Neural cell (in vitro differentiated cells): ENCODE results near the gene DSCAML1. TPM values are rescaled to one million over a fixed set of nuclear protein-coding genes. Genes with fewer than 3 reads are reported as not detected.

Experiments used
- H2AFZ ChIP-seq: fragments of 200-600, 300-800 bp; sonication (generic), shearing (Covaris generic); 2 replicates; pipeline ENCODE4 v1.6.0; 2014; ENCODE audit warnings: low read depth, mild to moderate bottlenecking, antibody characterized with exemption, low read length, moderate library complexity
- H3F3A ChIP-seq: fragments of 200-600 bp; shearing (Covaris generic); 2 replicates; pipeline ENCODE4 v1.6.1; 2016; ENCODE audit warnings: mild to moderate bottlenecking, moderate library complexity, mixed read lengths, antibody characterized with exemption, low read length; ENCODE audit not compliant: insufficient read depth, poor library complexity, severe bottlenecking
- H3K27ac ChIP-seq: fragments of 200-600, 300-800 bp; sonication (generic), shearing (Covaris generic); 2 replicates; pipeline ENCODE4 v1.5.1; 2014; ENCODE audit warnings: mild to moderate bottlenecking, low read length, moderate library complexity
- H3K27me3 ChIP-seq: fragments of 300-800, 200-600 bp; sonication (generic), shearing (Covaris generic); 2 replicates; pipeline ENCODE4 v1.6.0; 2014; ENCODE audit warnings: mild to moderate bottlenecking, low read depth, low read length, moderate library complexity; ENCODE audit not compliant: insufficient read depth
- H3K36me3 ChIP-seq: fragments of 300-800, 200-600 bp; sonication (generic), shearing (Covaris generic); 2 replicates; pipeline ENCODE4 v1.5.1; 2014; ENCODE audit warnings: mild to moderate bottlenecking, antibody characterized with exemption, low read length, moderate library complexity; ENCODE audit not compliant: insufficient read depth
- H3K4me2 ChIP-seq: fragments of 300-800, 200-600 bp; sonication (generic), shearing (Covaris generic); 2 replicates; pipeline ENCODE4 v1.6.0; 2014; ENCODE audit warnings: mild to moderate bottlenecking, low read length
- H3K4me3 ChIP-seq: fragments of 300-800, 200-600 bp; sonication (generic), shearing (Covaris generic); 2 replicates; pipeline ENCODE4 v1.5.1; 2014; ENCODE audit warnings: mild to moderate bottlenecking, low read length, moderate library complexity
- H3K79me2 ChIP-seq: fragments of 200-600 bp; shearing (Covaris generic); replicated peaks from 2 replicates; pipeline ENCODE4 v1.6.0; 2014; ENCODE audit warnings: mild to moderate bottlenecking, low read length, moderate library complexity; ENCODE audit not compliant: insufficient read depth
- H3K9ac ChIP-seq: fragments of 300-800, 200-600 bp; sonication (generic), shearing (Covaris generic); 2 replicates; pipeline ENCODE4 v1.6.1; 2016; ENCODE audit warnings: mild to moderate bottlenecking, low read length, mixed read lengths
- H3K9me2 ChIP-seq: fragments of 200-600 bp; shearing (Covaris generic); 2 replicates; pipeline ENCODE4 v1.6.1; 2016; ENCODE audit warnings: mild to moderate bottlenecking, low read length, mixed read lengths; ENCODE audit not compliant: insufficient read depth
- H3K9me3 ChIP-seq: fragments of 200-600, 300-800 bp; sonication (generic), shearing (Covaris generic); 2 replicates; pipeline ENCODE4 v1.6.1; 2016; ENCODE audit warnings: mild to moderate bottlenecking, mixed run types, low read length, moderate library complexity, mixed read lengths
- H4K20me1 ChIP-seq: fragments of 200-600 bp; shearing (Covaris generic); 2 replicates; pipeline ENCODE4 v1.6.1; 2016; ENCODE audit warnings: mild to moderate bottlenecking, mixed run types; ENCODE audit not compliant: insufficient read depth
- EP300 ChIP-seq: fragments of 450-650 bp; conservative IDR thresholded peaks from 2 replicates; pipeline ENCODE4 v1.6.1; 2014; ENCODE audit warnings: antibody characterized with exemption, mild to moderate bottlenecking, moderate library complexity; ENCODE audit not compliant: poor library complexity, severe bottlenecking
- EZH2 ChIP-seq: fragments of 200-600, 300-800 bp; shearing (Covaris generic), sonication (generic); IDR thresholded peaks from 2 replicates; pipeline ENCODE4 v1.6.1; 2014; ENCODE audit warnings: antibody characterized with exemption, low read length, borderline replicate concordance, mild to moderate bottlenecking; ENCODE audit not compliant: insufficient read depth, poor library complexity, severe bottlenecking
- MXI1 ChIP-seq: fragments of 450-650 bp; conservative IDR thresholded peaks from 2 replicates; pipeline ENCODE4 v1.6.1; 2014; ENCODE audit warnings: antibody characterized with exemption, mild to moderate bottlenecking; ENCODE audit not compliant: poor library complexity, severe bottlenecking
- POLR2AphosphoS5 ChIP-seq: IDR thresholded peaks from 2 replicates; pipeline ENCODE4 v1.6.1; 2012
- RAD21 ChIP-seq: fragments of 450-650 bp; conservative IDR thresholded peaks from 2 replicates; pipeline ENCODE4 v1.6.1; 2014; ENCODE audit warnings: antibody characterized with exemption, mild to moderate bottlenecking, moderate library complexity
- SMC3 ChIP-seq: fragments of 450-650 bp; conservative IDR thresholded peaks from 2 replicates; pipeline ENCODE4 v1.6.1; 2014; ENCODE audit warnings: antibody characterized with exemption, mild to moderate bottlenecking, moderate library complexity; ENCODE audit not compliant: poor library complexity
- TAF1 ChIP-seq: IDR thresholded peaks from 2 replicates; pipeline ENCODE4 v1.6.1; 2012; ENCODE audit warnings: low read depth
- polyA plus RNA-seq: library from polyadenylated mRNA; depleted of rRNA; stranded (reverse); fragments of >200 nt; gene quantifications from 2 replicates; pipeline ENCODE4 v1.2.3, GENCODE V29; 2014
- TF ChIP-seq, protein P1 (sequence below): IDR thresholded peaks from 2 replicates; pipeline ENCODE4 v1.6.1; 2012; ENCODE audit warnings: borderline replicate concordance
- TF ChIP-seq, protein P2 (sequence below): fragments of 450-650 bp; IDR thresholded peaks from 2 replicates; pipeline ENCODE4 v1.5.1; 2014; ENCODE audit warnings: antibody characterized with exemption, mild to moderate bottlenecking, moderate library complexity; ENCODE audit not compliant: poor library complexity, severe bottlenecking

The DSCAML1 gene
- polyA plus RNA-seq, 1 donor from 2014 or later, result 1.3 TPM

DNA sequence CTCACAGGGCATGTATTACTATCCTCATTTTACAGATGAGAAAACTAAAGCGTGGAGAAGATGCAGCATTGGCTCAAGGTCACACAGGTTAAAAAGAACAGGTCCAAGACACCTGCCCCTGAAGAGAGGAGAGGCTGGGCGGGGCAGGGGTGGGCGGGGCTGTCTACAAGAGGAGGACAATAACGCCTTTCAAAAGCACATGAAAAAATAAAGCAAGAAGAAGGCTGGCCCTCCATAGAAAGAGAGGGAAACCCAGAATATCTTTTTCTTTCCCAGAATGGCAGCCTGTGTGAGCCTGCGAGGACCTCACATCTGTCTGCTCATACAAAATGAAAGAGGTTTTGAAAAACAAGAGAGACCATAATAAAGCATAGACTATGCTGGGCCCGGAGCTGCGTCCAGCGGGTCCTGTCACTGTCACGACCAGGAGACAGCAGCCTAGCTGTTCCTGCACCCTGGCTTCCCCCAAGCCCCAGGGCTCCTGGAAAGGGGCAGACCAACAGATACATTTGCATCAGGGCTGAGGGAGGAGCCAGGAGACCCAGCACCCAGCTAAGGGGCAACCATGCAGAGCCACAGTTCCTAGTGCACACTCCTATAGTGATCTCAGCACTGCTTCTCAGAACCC, 61.6 kb downstream of the DSCAML1 start:
- no peak overlapping the region for H2AFZ ChIP-seq
- no peak overlapping the region for H3K27ac ChIP-seq
- no peaks in the 10 kb centered on the region for H3K27me3 ChIP-seq
- no peak overlapping the region for H3K4me2 ChIP-seq
- H3K9me2 ChIP-seq, result no peaks in the 10 kb centered on the region
- H3K9ac ChIP-seq, result no peak overlapping the region
- no peaks in the 10 kb centered on the region for H3F3A ChIP-seq
- H4K20me1 ChIP-seq, result no peaks in the 10 kb centered on the region
- no peaks in the 10 kb centered on the region for H3K36me3 ChIP-seq
- no peaks in the 10 kb centered on the region for H3K79me2 ChIP-seq
- H3K4me3 ChIP-seq, result no peak overlapping the region
- H3K9me3 ChIP-seq, result no peaks in the 10 kb centered on the region
- TF ChIP-seq SMC3 (no peak), EZH2 (no peak), RAD21 (no peak), MXI1 (no peak), POLR2AphosphoS5 (no peak), TAF1 (no peak), EP300 (no peak)
- TF ChIP-seq, protein P1, sequence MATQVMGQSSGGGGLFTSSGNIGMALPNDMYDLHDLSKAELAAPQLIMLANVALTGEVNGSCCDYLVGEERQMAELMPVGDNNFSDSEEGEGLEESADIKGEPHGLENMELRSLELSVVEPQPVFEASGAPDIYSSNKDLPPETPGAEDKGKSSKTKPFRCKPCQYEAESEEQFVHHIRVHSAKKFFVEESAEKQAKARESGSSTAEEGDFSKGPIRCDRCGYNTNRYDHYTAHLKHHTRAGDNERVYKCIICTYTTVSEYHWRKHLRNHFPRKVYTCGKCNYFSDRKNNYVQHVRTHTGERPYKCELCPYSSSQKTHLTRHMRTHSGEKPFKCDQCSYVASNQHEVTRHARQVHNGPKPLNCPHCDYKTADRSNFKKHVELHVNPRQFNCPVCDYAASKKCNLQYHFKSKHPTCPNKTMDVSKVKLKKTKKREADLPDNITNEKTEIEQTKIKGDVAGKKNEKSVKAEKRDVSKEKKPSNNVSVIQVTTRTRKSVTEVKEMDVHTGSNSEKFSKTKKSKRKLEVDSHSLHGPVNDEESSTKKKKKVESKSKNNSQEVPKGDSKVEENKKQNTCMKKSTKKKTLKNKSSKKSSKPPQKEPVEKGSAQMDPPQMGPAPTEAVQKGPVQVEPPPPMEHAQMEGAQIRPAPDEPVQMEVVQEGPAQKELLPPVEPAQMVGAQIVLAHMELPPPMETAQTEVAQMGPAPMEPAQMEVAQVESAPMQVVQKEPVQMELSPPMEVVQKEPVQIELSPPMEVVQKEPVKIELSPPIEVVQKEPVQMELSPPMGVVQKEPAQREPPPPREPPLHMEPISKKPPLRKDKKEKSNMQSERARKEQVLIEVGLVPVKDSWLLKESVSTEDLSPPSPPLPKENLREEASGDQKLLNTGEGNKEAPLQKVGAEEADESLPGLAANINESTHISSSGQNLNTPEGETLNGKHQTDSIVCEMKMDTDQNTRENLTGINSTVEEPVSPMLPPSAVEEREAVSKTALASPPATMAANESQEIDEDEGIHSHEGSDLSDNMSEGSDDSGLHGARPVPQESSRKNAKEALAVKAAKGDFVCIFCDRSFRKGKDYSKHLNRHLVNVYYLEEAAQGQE, result no peak
- TF ChIP-seq, protein P2, sequence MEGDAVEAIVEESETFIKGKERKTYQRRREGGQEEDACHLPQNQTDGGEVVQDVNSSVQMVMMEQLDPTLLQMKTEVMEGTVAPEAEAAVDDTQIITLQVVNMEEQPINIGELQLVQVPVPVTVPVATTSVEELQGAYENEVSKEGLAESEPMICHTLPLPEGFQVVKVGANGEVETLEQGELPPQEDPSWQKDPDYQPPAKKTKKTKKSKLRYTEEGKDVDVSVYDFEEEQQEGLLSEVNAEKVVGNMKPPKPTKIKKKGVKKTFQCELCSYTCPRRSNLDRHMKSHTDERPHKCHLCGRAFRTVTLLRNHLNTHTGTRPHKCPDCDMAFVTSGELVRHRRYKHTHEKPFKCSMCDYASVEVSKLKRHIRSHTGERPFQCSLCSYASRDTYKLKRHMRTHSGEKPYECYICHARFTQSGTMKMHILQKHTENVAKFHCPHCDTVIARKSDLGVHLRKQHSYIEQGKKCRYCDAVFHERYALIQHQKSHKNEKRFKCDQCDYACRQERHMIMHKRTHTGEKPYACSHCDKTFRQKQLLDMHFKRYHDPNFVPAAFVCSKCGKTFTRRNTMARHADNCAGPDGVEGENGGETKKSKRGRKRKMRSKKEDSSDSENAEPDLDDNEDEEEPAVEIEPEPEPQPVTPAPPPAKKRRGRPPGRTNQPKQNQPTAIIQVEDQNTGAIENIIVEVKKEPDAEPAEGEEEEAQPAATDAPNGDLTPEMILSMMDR, result no peak

DNA sequence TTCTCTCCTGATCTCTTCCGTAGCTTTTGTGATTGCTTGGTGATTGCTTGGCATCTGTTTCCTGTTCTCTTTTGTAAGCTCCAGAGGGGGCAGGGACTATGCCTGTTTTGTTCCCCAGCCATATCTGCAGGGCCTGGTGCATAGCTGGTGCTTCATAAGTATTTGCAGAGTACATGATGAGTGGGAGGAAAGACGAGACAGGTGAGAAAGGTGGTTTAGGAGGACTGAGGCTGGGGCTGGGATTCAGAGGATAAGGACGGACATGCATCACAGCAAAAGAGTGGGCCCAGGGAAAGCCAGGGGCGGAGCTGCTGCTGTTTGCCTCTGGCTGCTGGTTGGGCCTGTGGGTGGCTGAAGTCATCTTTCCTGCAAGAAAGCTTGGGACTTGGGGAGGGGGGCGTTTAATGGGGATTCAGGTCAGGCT, 62.4 kb downstream of the DSCAML1 start:
- Histone ChIP-seq H3K9me2 (no peaks in the 10 kb centered on the region), H3K4me3 (no peak overlapping the region), H3K36me3 (no peaks in the 10 kb centered on the region), H3K27me3 (no peaks in the 10 kb centered on the region), H3K4me2 (no peak overlapping the region), H3F3A (no peaks in the 10 kb centered on the region), H4K20me1 (no peaks in the 10 kb centered on the region), H2AFZ (no peak overlapping the region), H3K9me3 (no peaks in the 10 kb centered on the region), H3K27ac (no peak overlapping the region), H3K9ac (no peak overlapping the region), H3K79me2 (no peaks in the 10 kb centered on the region)
- TF ChIP-seq, protein P2, result no peak
- no peak for TF ChIP-seq EZH2
- TF ChIP-seq EP300, result no peak
- no peak for TF ChIP-seq RAD21
- TF ChIP-seq, protein P1, result no peak
- no peak for TF ChIP-seq MXI1
- no peak for TF ChIP-seq SMC3
- TF ChIP-seq TAF1, result no peak
- TF ChIP-seq POLR2AphosphoS5, result no peak
